AG10803 (cell line): ENCODE measurements around the gene CFAP46.
"Not testable (repeated sequence)": the region's sequence is repeated elsewhere in the genome, so short reads cannot be mapped to it uniquely, and the experiment has no call there.

Experiments
- DNase-seq: peaks from one replicate; pipeline ENCODE4 v3.0.0; 2010; ENCODE audit warnings: low read depth
- H3K4me3 ChIP-seq: 2 replicates; pipeline ENCODE4 v1.5.1; 2011; ENCODE audit warnings: mild to moderate bottlenecking, low read length, control low read depth
- TF ChIP-seq, protein P1 (sequence below): conservative IDR thresholded peaks from 2 replicates; pipeline ENCODE4 v1.5.1; 2011; ENCODE audit warnings: mild to moderate bottlenecking, low read length, control low read depth, inconsistent platforms

CFAP46 gene

DNA sequence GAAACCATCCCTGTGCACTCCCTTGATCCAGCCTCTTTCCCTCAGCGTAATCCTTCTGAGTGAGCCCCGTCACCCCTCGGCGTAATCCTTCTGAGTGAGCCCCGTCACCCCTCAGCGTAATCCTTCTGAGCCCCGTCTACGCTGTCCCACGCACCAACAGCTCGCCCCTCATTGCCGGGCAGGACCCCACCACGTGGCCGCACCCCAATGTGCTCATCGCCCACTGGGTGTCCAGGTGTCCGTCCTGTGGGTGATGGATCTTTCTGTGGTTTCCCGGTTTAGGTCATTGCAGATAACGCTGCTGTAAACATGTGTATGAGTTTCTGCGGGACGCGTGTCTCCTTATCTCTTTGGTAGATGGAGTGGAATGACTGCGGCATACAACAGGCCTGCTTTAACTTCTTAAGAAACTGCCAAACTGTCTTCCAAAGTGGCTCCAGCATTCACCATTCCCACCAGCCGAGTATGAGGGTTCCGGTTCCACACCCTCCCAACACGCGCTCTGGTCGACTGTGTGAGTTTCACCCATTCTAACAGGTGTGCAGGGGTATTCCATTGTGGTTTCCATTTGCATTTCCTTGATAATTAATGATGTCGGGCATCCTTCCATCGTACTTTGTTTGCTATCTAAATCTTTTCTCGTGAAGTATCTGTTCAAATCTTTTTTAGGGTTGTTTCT lies 114.4 kb downstream of the CFAP46 start:
- H3K4me3 ChIP-seq, result no peak overlapping the region
- DNase-seq, result no peak
- TF ChIP-seq, protein P1, sequence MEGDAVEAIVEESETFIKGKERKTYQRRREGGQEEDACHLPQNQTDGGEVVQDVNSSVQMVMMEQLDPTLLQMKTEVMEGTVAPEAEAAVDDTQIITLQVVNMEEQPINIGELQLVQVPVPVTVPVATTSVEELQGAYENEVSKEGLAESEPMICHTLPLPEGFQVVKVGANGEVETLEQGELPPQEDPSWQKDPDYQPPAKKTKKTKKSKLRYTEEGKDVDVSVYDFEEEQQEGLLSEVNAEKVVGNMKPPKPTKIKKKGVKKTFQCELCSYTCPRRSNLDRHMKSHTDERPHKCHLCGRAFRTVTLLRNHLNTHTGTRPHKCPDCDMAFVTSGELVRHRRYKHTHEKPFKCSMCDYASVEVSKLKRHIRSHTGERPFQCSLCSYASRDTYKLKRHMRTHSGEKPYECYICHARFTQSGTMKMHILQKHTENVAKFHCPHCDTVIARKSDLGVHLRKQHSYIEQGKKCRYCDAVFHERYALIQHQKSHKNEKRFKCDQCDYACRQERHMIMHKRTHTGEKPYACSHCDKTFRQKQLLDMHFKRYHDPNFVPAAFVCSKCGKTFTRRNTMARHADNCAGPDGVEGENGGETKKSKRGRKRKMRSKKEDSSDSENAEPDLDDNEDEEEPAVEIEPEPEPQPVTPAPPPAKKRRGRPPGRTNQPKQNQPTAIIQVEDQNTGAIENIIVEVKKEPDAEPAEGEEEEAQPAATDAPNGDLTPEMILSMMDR, result no peak

DNA sequence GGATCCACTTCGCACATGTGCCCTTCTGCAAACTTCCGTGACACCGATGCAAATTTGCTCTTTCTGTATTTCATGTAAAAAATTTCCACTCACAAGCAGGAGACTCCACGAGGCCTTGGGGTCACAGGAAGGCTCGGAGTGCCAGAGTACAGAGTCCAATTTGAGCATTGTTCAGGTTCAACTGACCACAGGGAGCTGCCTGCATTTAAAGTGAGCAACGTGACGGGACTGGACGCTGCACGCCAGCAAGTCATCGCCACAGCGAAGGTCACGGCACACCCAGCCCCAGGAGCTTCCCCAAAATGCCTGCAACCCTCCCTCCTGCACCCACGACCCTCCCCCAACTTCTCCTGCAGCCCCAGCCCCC lies 115.0 kb downstream of the CFAP46 start:
- no peak for DNase-seq
- TF ChIP-seq, protein P1, result no peak
- no peak overlapping the region for H3K4me3 ChIP-seq

DNA sequence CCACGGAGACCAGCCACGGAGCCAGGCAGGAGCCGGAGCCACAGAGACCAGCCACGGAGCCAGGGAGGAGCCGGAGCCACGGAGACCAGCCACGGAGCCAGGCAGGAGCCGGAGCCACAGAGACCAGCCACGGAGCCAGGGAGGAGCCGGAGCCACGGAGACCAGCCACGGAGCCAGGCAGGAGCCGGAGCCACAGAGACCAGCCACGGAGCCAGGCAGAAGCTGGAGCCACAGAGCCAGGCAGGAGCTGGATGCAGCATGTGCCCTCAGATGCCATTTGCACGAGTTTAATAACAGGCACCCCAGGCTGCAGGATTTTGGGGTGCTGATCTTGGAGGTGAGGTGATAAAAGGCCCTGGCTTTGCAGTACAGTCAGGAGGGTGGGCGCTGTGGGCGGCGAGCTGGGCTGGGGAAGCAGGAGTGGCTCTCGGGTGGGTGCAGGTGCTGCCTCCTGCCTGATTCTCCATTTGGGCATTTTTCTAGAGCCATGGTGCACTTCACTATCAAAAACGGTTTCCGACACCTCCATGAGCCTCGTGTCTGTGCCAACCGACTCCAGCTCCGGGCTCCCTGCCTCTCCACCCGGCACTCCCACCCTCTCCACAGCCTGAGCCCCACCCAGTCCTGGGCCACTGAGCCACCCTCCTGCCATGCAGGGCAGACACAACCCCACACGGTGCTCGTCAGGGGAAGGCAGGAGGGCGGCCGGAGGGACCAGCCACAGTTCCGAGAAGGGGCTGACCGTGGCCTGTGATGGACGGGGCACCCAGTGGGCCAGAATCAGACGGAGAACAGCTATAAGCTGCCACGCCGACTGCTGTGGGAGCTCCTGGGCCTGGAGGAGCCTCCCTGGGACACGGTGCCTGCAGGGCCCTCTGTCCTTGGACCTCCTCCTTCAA lies 115.6 kb downstream of the CFAP46 start:
- TF ChIP-seq, protein P1, result no peak
- no peak overlapping the region for H3K4me3 ChIP-seq
- DNase-seq, result no peak

DNA sequence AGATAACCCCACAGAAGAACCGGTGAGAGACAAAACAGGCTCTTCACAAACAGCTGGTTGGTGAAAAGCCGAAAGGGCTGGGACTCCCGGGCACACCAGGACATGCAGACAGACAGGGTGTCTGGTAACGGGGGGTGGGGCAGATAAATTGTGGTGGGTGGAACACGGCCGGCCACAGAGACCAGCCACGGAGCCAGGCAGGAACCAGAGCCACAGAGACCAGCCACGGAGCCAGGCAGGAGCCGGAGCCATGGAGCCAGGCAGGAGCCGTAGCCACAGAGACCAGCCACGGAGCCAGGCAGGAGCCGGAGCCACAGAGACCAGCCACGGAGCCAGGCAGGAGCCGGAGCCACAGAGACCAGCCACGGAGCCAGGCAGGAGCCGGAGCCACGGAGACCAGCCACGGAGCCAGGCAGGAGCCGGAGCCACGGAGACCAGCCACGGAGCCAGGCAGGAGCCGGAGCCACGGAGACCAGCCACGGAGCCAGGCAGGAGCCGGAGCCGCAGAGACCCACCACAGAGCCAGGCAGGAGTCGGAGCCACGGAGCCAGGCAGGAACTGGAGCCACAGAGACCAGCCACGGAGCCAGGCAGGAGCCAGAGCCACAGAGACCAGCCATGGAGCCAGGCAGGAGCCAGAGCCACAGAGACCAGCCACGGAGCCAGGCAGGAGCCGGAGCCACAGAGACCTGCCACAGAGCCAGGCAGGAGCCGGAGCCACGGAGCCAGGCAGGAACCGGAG lies 116.4 kb downstream of the CFAP46 start:
- not testable (repeated sequence) for H3K4me3 ChIP-seq, DNase-seq

DNA sequence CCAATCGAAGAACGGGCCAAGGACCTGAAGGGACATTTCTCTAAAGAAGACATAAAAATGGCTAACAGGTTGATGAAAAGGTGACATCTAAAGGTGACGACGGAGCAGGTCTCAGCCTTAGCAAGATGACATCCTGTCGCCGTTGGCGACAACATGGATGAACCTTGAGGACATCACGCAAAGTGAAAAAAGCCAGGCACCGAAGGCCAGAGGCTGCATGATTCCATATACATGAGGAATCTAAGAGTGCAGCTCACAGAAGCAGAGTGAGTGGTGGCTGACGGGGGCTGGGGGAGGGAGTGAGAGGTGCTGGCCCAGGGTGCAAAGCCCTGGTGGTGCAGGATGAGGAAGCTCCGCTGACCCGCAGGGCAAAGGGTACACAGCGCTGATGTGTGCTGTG lies 122.3 kb downstream of the CFAP46 start:
- H3K4me3 ChIP-seq, result no peak overlapping the region
- no peak for DNase-seq
- TF ChIP-seq, protein P1, result no peak

DNA sequence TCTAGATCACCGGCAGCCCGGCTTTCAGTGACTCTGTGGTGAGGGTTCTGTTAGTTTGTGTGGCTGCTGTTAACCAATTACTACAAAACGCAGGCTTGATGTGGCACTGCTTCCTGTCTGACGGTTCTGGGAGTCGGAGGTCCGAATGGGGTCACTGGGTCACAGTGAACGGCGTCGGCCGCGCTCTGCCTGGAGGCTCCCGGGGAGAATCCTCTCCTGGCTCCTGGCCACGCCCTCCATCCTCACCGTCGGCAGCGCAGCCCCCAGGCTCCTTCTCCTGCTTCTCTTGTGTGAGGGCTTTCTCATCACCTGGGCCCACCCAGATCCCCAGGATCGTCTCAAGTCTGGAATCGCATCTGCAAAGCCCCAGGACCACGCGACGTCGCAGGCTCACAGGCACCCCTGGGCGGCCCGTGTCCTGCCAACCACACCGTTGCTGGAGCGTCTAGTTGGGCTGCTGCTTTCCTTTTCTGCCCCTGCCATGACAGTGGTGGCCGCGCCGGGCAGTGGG lies 124.6 kb downstream of the CFAP46 start:
- no peak for DNase-seq
- TF ChIP-seq, protein P1, result no peak
- H3K4me3 ChIP-seq, result no peak overlapping the region

DNA sequence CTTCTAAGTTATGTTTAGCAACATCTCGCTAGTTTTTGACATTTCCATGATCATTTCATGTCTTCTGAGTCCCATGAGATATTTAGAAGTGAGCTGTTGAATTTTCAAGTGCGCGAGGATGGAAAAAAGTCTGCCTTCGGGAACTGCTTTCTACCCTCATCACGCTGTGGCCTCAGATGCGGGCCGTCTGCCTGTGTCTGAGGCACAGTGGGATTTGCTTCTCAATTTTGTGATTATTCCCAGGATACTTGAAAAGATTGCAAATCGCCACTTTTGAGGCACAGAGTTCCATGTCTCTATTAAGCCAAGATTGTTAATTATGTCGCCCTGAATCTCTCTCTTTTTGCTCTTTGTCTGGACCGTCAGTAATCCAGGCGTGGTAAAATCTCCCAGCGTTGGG lies 125.7 kb downstream of the CFAP46 start:
- TF ChIP-seq, protein P1, result no peak
- no peak for DNase-seq
- no peak overlapping the region for H3K4me3 ChIP-seq
